Adrenal gland (tissue), 5 donors: ENCODE measurements around the gene SLC23A3.

Experiments
- POLR2A ChIP-seq, 2 donors: fragments of 450-650 bp; IDR thresholded peaks; one replicate each; pipeline ENCODE4 v1.6.1; 2017; ENCODE audit warnings: antibody characterized with exemption in 2 of 2, mild to moderate bottlenecking in 2 of 2, moderate library complexity in 1 of 2
- TF ChIP-seq, protein P1 (sequence below), 6 experiments: fragments of 450-650 bp in 4 of 6; fragments of 200-600 bp in 2 of 6; sonication (generic) in 1 of 6; IDR thresholded peaks; 1 replicate in 5 of 6; 2 replicates in 1 of 6; pipeline versions ENCODE4 v1.5.1 to v1.8.0; 2016 to 2021; ENCODE audit warnings: antibody characterized with exemption in 6 of 6, mild to moderate bottlenecking in 2 of 6, moderate library complexity in 1 of 6
- donor health status: DM: no; HTN: no; CAD: no.

DNA sequence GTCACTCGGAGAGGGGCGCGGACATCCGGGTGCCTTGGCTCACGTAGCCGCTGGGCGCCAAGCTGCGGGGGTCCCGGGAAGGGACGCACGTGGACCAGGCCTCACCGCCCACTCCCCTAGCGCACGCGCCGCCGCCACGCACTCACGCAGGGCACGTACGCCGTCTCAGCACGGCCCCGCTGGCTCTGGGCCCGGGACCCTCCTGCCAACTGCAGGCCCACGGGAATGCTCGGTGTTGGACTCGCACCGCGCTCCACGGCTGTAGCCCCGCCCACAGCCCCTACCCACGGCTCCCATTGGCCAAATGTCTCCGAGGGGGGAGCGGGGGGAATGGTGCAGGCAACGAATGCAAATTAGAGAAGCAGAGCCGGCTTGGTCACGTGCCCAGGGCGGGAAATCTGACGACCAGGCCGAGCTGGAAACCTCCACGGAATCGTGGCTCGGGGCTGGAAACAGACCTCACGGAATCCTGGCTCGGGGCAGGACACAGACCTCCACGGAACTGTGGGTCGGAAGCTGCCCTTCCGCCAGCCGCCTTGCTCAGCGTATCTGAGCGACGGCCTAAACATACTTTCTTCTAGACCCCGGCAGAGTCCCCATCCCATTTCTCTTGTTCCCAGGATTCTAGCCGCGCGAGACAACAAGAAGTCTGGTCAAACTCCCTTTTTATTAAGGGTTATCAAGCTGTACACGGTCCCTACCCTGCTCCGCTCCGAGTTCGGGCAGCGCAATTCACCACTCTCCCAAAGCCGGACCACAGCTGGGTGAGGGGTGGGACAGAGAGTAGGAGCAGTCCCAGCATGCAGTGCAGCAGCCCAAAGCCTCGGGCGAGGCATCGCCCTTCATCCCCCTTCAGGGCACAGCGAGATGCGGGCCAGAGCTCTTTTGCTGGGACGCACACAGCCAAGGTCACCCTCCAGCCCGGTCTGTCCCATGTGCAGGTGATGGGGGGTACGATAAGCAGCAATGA is 49.2 kb upstream of the SLC23A3 start, which contains the start of gene ABCB6:
- peak; percentile 62 to 69 for TF ChIP-seq POLR2A (IDR thresholded peaks at IDR 0.05)
- TF ChIP-seq, protein P1, sequence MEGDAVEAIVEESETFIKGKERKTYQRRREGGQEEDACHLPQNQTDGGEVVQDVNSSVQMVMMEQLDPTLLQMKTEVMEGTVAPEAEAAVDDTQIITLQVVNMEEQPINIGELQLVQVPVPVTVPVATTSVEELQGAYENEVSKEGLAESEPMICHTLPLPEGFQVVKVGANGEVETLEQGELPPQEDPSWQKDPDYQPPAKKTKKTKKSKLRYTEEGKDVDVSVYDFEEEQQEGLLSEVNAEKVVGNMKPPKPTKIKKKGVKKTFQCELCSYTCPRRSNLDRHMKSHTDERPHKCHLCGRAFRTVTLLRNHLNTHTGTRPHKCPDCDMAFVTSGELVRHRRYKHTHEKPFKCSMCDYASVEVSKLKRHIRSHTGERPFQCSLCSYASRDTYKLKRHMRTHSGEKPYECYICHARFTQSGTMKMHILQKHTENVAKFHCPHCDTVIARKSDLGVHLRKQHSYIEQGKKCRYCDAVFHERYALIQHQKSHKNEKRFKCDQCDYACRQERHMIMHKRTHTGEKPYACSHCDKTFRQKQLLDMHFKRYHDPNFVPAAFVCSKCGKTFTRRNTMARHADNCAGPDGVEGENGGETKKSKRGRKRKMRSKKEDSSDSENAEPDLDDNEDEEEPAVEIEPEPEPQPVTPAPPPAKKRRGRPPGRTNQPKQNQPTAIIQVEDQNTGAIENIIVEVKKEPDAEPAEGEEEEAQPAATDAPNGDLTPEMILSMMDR (IDR thresholded peaks at IDR 0.05) = no peak
